Uterus (tissue), 2 donors: Measurements from ENCODE around the gene NUP133.
"Not testable (repeated sequence)": the region's sequence is repeated elsewhere in the genome, so short reads cannot be mapped to it uniquely, and the experiment has no call there.

Source experiments
- POLR2A ChIP-seq, 2 donors: fragments of 450-650 bp; IDR thresholded peaks; one replicate each; pipeline ENCODE4 v1.6.1; 2016; ENCODE audit warnings: antibody characterized with exemption in 2 of 2, mild to moderate bottlenecking in 1 of 2, moderate library complexity in 1 of 2
- TF ChIP-seq, protein P1 (sequence below), 4 experiments: fragments of 200-600 bp in 2 of 4; fragments of 450-650 bp in 2 of 4; sonication (generic) in 2 of 4; IDR thresholded peaks; one replicate each; pipeline ENCODE4 v1.5.1; 2016 to 2019; ENCODE audit warnings: antibody characterized with exemption in 4 of 4, mild to moderate bottlenecking in 2 of 4, moderate library complexity in 1 of 4

DNA sequence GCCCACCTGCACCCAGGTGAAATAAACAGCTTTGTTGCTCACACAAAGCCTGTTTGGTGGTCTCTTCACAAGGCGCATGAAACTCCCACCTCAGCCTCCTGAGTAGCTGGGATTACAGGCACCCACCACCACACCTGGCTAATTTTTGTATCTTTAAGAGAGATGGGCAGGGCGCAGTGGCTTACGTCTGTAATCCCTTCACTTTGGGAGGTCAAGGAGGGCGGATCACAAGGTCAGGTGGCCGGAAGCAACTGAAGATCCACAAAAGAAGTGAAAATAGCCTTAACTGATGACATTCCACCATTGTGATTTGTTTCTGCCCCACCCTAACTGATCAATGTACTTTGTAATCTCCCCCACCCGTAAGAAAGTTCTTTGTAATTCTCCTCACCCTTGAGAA, 89.6 kb downstream of the NUP133 start:
- TF ChIP-seq, protein P1, sequence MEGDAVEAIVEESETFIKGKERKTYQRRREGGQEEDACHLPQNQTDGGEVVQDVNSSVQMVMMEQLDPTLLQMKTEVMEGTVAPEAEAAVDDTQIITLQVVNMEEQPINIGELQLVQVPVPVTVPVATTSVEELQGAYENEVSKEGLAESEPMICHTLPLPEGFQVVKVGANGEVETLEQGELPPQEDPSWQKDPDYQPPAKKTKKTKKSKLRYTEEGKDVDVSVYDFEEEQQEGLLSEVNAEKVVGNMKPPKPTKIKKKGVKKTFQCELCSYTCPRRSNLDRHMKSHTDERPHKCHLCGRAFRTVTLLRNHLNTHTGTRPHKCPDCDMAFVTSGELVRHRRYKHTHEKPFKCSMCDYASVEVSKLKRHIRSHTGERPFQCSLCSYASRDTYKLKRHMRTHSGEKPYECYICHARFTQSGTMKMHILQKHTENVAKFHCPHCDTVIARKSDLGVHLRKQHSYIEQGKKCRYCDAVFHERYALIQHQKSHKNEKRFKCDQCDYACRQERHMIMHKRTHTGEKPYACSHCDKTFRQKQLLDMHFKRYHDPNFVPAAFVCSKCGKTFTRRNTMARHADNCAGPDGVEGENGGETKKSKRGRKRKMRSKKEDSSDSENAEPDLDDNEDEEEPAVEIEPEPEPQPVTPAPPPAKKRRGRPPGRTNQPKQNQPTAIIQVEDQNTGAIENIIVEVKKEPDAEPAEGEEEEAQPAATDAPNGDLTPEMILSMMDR (IDR thresholded peaks at IDR 0.05) = not testable (repeated sequence)
- TF ChIP-seq POLR2A (IDR thresholded peaks at IDR 0.05) = not testable (repeated sequence)
